Measurements from ENCODE around the gene PDGFA. TPM values are rescaled to one million over a fixed set of nuclear protein-coding genes. Genes with fewer than 3 reads are reported as not detected.
A peak's percentile ranks its signal among the peaks of the same experiment; 100 is the strongest.

The PDGFA gene
- total RNA-seq, 5 donors from 2014 or later (not counting 1 experiment from before 2014, with no cell fraction given), result 0.58 to 0.85 (median 0.74) TPM; not detected in 1

DNA sequence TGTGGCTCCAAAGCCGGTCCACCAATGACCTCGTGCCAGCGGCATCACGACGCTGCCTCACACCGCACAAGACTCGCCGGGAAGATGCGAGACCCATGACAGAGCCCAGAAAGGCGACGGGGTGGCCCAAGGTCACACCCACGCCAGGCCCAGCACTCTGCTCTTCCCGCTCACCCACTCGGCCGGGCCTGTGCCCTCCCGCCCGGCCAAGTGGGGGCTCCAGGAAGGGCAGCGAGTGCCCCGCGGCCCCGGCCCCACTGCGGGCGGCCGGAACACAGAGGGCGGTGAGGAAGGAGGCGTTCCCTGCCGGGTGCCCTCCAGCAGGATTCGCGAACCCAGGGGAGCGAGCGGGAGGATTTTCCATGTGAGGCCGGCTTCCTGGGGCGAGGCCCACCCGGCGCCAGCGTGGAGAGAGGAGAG, 56.3 kb downstream of the PDGFA start:
- H3K4me3 Mint-ChIP-seq, result no peak overlapping the region
- H3K27me3 ChIP-seq (replicated peaks in 1 of 2; ENCODE audit: control insufficient read depth in 2 of 2, extremely low read depth in 1 of 2, insufficient read depth in 2 of 2, low read length in 1 of 2), result peaks cover 0 to 4% of the 10 kb centered on the region in 2 experiments
- H3K9me3 Mint-ChIP-seq, result peaks cover 0 to 13% (median 0%) of the 10 kb centered on the region in 3 donors
- no peaks in the 10 kb centered on the region for H3K36me3 Mint-ChIP-seq
- ChIA-PET CTCF (no interaction called here), POLR2A (no interaction called here)
- H3K4me3 ChIP-seq (ENCODE audit: control insufficient read depth in 1 of 2, extremely low read depth in 1 of 2, low read length in 1 of 2), result no peak overlapping the region
- H3K4me1 ChIP-seq (ENCODE audit: control insufficient read depth in 1 of 2, extremely low read depth in 1 of 2, insufficient read depth in 2 of 2, low read length in 2 of 2), result no peaks in the 10 kb centered on the region
- ATAC-seq (replicated peaks in 1 of 4) (no peak), DNase-seq (no peak)
- WGBS (ENCODE audit: insufficient coverage), result 94% methylated on average over 36 of the region's 36 CpGs
- H3K27me3 Mint-ChIP-seq, result no peaks in the 10 kb centered on the region
- H3K27ac Mint-ChIP-seq, result no peak overlapping the region
- H3K27ac ChIP-seq (ENCODE audit: low read length), result no peak overlapping the region
- H3K4me1 Mint-ChIP-seq, result peaks cover 0 to 6% (median 0%) of the 10 kb centered on the region in 3 donors
- no peaks in the 10 kb centered on the region for H3K36me3 ChIP-seq (ENCODE audit: control insufficient read depth in 2 of 2, extremely low read depth in 1 of 2, insufficient read depth in 1 of 2, low read length in 1 of 2)
- H3K9me3 ChIP-seq, result no peaks in the 10 kb centered on the region

GRCh38 chr7:462173-463103, 57.2 kb downstream of the PDGFA start:
- H3K9me3 ChIP-seq, result no peaks in the 10 kb centered on the region
- ChIA-PET CTCF (no interaction called here), POLR2A (no interaction called here)
- Mint-ChIP-seq H3K4me1 (no peaks in the 10 kb centered on the region), H3K4me3 (no peak overlapping the region), H3K9me3 (peaks cover 0 to 3% (median 0%) of the 10 kb centered on the region in 3 donors), H3K27me3 (no peaks in the 10 kb centered on the region), H3K36me3 (no peaks in the 10 kb centered on the region), H3K27ac (no peak overlapping the region)
- H3K4me1 ChIP-seq (ENCODE audit: control insufficient read depth in 1 of 2, extremely low read depth in 1 of 2, insufficient read depth in 2 of 2, low read length in 2 of 2), result no peaks in the 10 kb centered on the region
- ATAC-seq (replicated peaks in 1 of 4) (no peak), DNase-seq (no peak)
- H3K27ac ChIP-seq (ENCODE audit: low read length), result no peak overlapping the region
- 93% methylated on average over 43 of the region's 49 CpGs for WGBS (ENCODE audit: insufficient coverage)
- no peaks in the 10 kb centered on the region for H3K36me3 ChIP-seq (ENCODE audit: control insufficient read depth in 2 of 2, extremely low read depth in 1 of 2, insufficient read depth in 1 of 2, low read length in 1 of 2)
- H3K4me3 ChIP-seq (ENCODE audit: control insufficient read depth in 1 of 2, extremely low read depth in 1 of 2, low read length in 1 of 2), result no peak overlapping the region
- H3K27me3 ChIP-seq (replicated peaks in 1 of 2; ENCODE audit: control insufficient read depth in 2 of 2, extremely low read depth in 1 of 2, insufficient read depth in 2 of 2, low read length in 1 of 2), result peaks cover 0 to 4% of the 10 kb centered on the region in 2 experiments

- WGBS (ENCODE audit: insufficient coverage), result 89% methylated on average over 27 of the region's 29 CpGs
- H3K36me3 ChIP-seq (ENCODE audit: control insufficient read depth in 2 of 2, extremely low read depth in 1 of 2, insufficient read depth in 1 of 2, low read length in 1 of 2), result no peaks in the 10 kb centered on the region
- Mint-ChIP-seq H3K9me3 (no peaks in the 10 kb centered on the region), H3K36me3 (no peaks in the 10 kb centered on the region), H3K27me3 (no peaks in the 10 kb centered on the region), H3K4me3 (no peak overlapping the region), H3K4me1 (no peaks in the 10 kb centered on the region), H3K27ac (no peak overlapping the region)
- POLR2A ChIA-PET, result no interaction called here
- H3K27ac ChIP-seq (ENCODE audit: low read length), result no peak overlapping the region
- H3K4me3 ChIP-seq (ENCODE audit: control insufficient read depth in 1 of 2, extremely low read depth in 1 of 2, low read length in 1 of 2), result no peak overlapping the region
- no peaks in the 10 kb centered on the region for H3K9me3 ChIP-seq
- ATAC-seq (replicated peaks in 1 of 4) (peak in 1 of 4 experiments; percentile 6), DNase-seq (no peak)
- CTCF ChIA-PET, result no interaction called here
- H3K27me3 ChIP-seq (replicated peaks in 1 of 2; ENCODE audit: control insufficient read depth in 2 of 2, extremely low read depth in 1 of 2, insufficient read depth in 2 of 2, low read length in 1 of 2), result peaks cover 0 to 4% of the 10 kb centered on the region in 2 experiments
- H3K4me1 ChIP-seq (ENCODE audit: control insufficient read depth in 1 of 2, extremely low read depth in 1 of 2, insufficient read depth in 2 of 2, low read length in 2 of 2), result no peaks in the 10 kb centered on the region
Observed at GRCh38 chr7:461453-462172, 58.0 kb downstream of the PDGFA start.

DNA sequence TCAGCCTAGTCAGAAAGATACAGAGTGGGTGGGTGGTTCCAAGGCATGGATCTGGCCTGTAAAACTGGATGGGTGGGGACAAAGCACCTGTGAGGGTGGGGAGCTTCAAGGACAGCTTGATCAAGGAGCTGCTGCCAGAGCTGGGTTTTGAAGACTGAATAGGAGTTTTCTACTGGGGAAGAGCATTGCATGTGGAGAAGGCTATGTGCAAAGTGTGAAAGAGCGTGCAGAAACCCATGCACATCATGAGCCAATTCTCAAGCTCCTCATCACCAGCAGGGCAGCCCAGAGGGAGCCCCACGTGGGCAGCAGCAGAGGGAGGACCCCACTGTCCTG, 58.6 kb downstream of the PDGFA start:
- Mint-ChIP-seq H3K27ac (no peak overlapping the region), H3K4me1 (no peaks in the 10 kb centered on the region), H3K36me3 (no peaks in the 10 kb centered on the region), H3K9me3 (no peaks in the 10 kb centered on the region), H3K27me3 (no peaks in the 10 kb centered on the region), H3K4me3 (no peak overlapping the region)
- WGBS (ENCODE audit: insufficient coverage), result 50% methylated on average over 1 of the region's 2 CpGs
- no peaks in the 10 kb centered on the region for H3K36me3 ChIP-seq (ENCODE audit: control insufficient read depth in 2 of 2, extremely low read depth in 1 of 2, insufficient read depth in 1 of 2, low read length in 1 of 2)
- ATAC-seq (replicated peaks in 1 of 4) (no peak), DNase-seq (no peak)
- no peak overlapping the region for H3K4me3 ChIP-seq (ENCODE audit: control insufficient read depth in 1 of 2, extremely low read depth in 1 of 2, low read length in 1 of 2)
- H3K27ac ChIP-seq (ENCODE audit: low read length), result no peak overlapping the region
- ChIA-PET POLR2A (no interaction called here), CTCF (no interaction called here)
- H3K27me3 ChIP-seq (replicated peaks in 1 of 2; ENCODE audit: control insufficient read depth in 2 of 2, extremely low read depth in 1 of 2, insufficient read depth in 2 of 2, low read length in 1 of 2), result peaks cover 0 to 4% of the 10 kb centered on the region in 2 experiments
- no peaks in the 10 kb centered on the region for H3K4me1 ChIP-seq (ENCODE audit: control insufficient read depth in 1 of 2, extremely low read depth in 1 of 2, insufficient read depth in 2 of 2, low read length in 2 of 2)
- no peaks in the 10 kb centered on the region for H3K9me3 ChIP-seq

- H3K36me3 Mint-ChIP-seq, result no peaks in the 10 kb centered on the region
- ChIA-PET POLR2A (no interaction called here), CTCF (interaction anchor here in 1 of 2 donors (0.5 kb wide), 1 partner anchor 1052 kb away, joined by 4 read pairs; no protein-coding TSS in a partner anchor)
- H3K4me3 ChIP-seq (ENCODE audit: control insufficient read depth in 1 of 2, extremely low read depth in 1 of 2, low read length in 1 of 2), result no peak overlapping the region
- no peak overlapping the region for H3K4me3 Mint-ChIP-seq
- no peaks in the 10 kb centered on the region for H3K27me3 Mint-ChIP-seq
- no peak for DNase-seq
- ATAC-seq (replicated peaks in 1 of 4), result no peak
- H3K27ac ChIP-seq (ENCODE audit: low read length), result no peak overlapping the region
- no peak overlapping the region for H3K27ac Mint-ChIP-seq
- H3K27me3 ChIP-seq (replicated peaks in 1 of 2; ENCODE audit: control insufficient read depth in 2 of 2, extremely low read depth in 1 of 2, insufficient read depth in 2 of 2, low read length in 1 of 2), result peaks cover 0 to 6% of the 10 kb centered on the region in 2 experiments
- no peaks in the 10 kb centered on the region for H3K9me3 ChIP-seq
- no peaks in the 10 kb centered on the region for H3K4me1 Mint-ChIP-seq
- no peaks in the 10 kb centered on the region for H3K36me3 ChIP-seq (ENCODE audit: control insufficient read depth in 2 of 2, extremely low read depth in 1 of 2, insufficient read depth in 1 of 2, low read length in 1 of 2)
- 79% methylated on average over 17 of the region's 26 CpGs for WGBS (ENCODE audit: insufficient coverage)
- H3K4me1 ChIP-seq (ENCODE audit: control insufficient read depth in 1 of 2, extremely low read depth in 1 of 2, insufficient read depth in 2 of 2, low read length in 2 of 2), result no peaks in the 10 kb centered on the region
- H3K9me3 Mint-ChIP-seq, result no peaks in the 10 kb centered on the region
Observed at GRCh38 chr7:460374-461116, 59.1 kb downstream of the PDGFA start.
